HG02678 (cell line): ENCODE data around the gene HAGH.

Experiments
- ATAC-seq: cut with Tn5 transposase; IDR thresholded peaks from one replicate; pipeline ENCODE4 v1.9.1; 2021; ENCODE audit warnings: mild to moderate bottlenecking, moderate library complexity; ENCODE audit not compliant: unreplicated experiment

The HAGH gene

DNA sequence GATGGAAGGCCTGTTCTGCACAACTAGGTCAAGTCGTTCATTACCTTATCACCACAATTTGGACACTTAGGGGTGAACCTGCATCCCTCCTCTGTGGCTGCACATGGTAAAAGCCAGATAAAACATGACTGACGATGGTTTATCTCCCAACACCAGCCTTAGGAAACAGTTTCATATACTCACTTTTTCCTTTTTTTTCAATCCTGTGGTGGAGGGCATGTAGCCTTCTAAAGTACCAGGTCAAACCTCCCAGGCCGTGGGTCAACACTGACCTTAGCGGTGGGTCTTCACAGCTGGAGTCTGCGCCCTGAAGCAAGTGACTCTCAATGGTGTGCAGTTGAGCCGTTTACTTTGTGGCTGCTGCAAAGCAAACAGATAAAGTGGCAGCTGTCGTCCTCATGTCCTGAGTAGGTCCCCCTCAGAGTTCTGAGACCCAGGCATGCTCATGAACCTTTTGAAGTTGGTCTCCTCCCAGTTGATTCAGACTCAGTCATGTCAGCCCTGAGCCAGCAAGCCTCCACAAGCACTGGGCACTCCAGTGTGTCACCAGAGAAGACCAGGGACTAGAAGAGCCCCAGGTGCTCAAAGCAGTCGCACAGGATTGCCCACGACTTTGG lies 6.3 kb upstream of the HAGH start:
- ATAC-seq = no peak

GRCh38 chr16:1831186-1832075 lies 4.8 kb upstream of the HAGH start:
- ATAC-seq = no peak

DNA sequence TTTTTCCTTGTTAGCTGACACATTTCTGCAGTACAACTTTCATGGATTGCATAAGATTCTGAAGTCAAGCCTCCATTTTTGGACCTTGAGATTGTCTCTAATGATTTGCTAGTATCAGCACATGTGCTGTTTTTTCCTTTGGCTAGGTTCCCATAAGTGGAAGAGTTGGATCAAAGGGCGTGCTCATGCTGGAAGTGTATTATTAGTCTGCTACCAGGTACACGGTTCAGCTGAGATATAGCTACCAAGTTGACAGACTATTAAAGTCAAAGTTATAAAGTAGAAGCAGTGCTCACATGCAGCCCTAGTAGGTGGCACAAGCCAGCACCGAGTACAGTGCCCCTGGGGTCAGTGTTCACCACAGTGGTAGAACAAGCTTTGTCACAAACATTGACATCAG lies 3.6 kb upstream of the HAGH start:
- no peak for ATAC-seq

DNA sequence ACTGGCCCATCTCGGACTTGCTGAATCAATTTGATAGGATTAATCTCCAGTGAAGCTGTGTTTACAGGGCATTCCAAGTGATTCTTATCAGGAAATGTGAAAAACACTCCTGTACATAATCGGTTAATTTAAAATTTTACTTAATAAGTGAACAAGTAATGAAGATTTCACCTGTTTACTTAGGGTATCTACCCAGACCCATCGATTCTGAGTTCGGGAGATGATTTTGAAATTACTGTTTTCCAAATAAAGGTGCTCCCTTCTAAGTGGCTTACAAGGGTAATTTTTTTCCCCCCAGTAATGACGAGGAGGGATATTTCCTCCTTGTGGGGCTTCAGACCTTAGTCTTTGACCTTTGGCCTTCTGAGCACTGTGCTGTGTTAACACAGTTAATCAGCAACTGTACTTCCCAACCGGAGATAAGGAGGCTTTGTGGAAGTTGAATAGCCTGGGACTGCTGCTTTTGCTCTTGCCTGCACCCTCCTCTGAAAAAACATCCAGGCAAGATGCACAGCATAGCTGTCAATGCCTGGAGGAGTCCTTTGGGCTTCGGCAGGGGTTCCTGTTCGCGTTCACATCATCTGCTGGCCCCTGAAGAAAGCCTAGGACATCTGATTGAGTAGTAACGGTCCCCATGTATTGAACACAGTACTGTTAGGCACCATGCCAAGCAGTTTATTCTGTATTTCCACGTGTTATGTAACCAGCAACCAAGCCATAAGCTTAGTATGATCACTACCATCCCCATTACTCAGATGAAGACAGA lies 2.2 kb upstream of the HAGH start:
- ATAC-seq = no peak

- peak; percentile 50 for ATAC-seq
These were observed 548 bp downstream of the HAGH start for GRCh38 chr16:1825864-1826690.

DNA sequence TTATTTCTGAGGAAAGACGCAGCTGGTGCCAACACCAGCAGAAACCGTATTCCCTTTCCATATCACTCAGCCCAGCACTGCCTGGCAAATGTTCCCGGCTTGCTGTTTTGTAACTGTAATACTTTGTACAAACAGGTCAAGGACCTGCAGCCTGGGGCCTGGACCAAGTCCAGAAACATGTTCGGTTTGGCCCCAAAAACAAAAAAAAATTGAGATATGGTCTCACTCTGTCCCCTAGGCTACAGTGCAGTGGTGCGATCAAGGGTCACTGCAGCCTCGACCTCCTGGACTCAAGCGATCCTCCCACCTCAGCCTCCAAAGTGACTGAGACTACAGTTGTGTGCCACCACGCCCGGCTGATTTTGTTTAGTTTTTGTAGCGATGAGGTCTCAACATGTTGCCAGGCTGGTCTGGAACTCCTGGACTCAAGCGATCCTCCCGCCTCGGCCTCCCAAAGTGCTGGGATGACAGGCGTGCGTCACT lies 1.2 kb downstream of the HAGH start:
- no peak for ATAC-seq

DNA sequence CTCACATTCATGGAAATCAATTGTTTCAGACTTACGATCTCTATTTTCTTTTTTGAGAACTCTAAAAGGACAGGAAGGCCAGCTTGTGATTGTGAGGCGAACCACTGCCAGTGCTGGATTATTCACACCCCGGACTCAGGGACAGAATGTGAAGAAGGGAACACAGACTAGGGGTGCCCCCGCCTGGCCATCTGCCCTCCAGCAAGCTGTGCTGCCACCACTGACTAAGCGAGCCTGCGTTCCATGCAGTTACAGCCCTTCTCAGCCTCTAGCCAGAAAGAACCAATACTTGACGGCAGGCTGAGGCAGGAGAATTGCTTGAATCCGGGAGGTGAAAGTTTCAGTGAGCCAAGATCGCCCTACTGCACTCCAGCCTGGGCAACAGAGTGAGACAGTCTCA lies 2.8 kb downstream of the HAGH start:
- no peak for ATAC-seq

DNA sequence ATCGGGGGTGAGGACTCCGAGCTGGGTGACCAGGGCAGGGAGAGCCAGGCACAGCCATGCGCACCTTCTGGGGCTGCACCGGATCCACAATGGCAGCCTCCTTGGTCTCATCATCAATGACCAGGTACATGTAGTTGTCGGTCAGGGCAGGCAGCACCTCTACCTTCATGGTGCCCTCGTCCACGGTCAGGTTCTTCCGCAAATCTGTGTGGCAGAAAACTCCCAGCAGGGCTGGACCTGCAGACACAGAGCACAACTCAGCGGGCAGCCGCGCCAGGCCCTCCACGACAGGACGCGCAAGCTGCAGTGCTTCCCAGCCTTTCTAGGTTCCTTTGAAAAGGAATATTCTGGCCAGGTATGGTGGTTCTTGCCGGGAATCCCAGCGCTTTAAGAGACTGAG lies 3.8 kb downstream of the HAGH start:
- ATAC-seq = no peak

DNA sequence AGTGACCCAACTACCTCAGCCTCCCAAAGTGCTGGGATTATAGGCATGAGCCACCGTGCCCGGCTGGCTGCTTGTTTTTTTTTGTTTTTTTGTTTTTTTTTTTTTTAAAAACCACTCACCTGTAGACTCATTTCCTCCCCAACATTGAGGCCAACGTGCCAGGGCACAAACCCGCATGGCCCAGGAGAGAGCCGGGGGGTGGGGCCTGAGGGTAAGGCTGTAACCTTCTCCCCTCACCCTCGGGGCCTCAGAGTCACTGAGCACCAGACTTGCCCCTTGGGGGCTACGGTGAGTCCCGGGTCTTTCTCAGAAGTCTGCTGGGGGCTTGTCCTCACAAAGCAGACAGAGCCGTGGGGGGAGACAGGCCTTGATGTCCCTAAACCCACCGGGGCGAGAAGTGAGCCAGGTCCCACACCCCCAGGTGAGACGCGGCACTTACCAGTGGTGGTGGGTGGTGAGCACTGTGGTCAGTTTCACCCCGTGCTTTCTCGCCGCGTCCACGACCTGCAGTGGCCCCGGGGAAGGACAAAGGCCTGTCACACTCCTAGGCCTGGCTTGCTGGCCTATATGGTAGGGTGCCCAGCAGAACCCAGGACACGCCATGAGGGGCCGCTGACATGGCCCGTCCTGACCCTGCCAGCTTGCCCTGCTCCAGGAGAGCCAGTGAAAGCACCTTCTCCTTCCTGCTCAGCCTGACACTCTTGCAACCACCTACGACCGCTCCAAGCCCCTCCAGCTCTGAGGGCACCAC lies 4.6 kb downstream of the HAGH start:
- ATAC-seq = no peak

- no peak for ATAC-seq
These were observed 5.7 kb downstream of the HAGH start for GRCh38 chr16:1820946-1821290.

- no peak for ATAC-seq
These were observed 6.3 kb downstream of the HAGH start for GRCh38 chr16:1820096-1820945.

GRCh38 chr16:1819611-1820010 lies 7.0 kb downstream of the HAGH start:
- ATAC-seq = no peak

- ATAC-seq = no peak
These were observed 7.6 kb downstream of the HAGH start for GRCh38 chr16:1818873-1819525.

DNA sequence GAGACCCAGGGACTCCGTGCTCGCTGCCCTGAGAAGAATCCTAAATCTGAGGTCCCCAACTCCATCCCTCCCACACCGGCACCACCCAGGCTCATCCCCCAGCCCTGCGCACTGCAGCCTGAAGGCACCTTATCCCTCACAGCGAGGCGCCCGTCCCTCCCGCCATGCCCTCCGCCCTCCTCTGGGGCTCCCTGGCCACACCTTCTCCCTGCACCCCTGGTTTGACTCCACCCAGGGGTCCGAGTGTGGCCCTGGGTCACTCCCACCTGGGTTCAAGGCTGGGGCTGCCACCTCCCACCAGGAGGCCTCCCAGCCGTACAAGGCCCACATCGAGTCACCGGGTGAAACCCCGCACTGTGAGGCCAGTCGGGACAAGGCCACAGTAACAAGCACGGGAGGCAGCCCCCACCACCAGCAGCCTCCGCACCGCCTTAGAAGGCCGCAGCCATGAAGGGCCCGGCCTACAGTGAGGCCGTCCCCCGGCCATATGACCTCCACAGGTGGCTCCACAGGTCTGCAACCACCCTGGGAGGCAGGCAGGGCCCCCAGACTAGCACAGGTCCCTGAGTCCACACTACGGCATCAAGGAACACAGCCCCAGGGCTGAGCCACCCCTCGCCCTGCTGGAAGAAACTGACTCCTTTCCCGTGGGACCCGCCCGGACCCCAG lies 8.3 kb downstream of the HAGH start:
- no peak for ATAC-seq

- no peak for ATAC-seq
These were observed 8.9 kb downstream of the HAGH start for GRCh38 chr16:1817716-1818115.

- ATAC-seq = no peak
These were observed 9.4 kb downstream of the HAGH start for GRCh38 chr16:1817276-1817589.

DNA sequence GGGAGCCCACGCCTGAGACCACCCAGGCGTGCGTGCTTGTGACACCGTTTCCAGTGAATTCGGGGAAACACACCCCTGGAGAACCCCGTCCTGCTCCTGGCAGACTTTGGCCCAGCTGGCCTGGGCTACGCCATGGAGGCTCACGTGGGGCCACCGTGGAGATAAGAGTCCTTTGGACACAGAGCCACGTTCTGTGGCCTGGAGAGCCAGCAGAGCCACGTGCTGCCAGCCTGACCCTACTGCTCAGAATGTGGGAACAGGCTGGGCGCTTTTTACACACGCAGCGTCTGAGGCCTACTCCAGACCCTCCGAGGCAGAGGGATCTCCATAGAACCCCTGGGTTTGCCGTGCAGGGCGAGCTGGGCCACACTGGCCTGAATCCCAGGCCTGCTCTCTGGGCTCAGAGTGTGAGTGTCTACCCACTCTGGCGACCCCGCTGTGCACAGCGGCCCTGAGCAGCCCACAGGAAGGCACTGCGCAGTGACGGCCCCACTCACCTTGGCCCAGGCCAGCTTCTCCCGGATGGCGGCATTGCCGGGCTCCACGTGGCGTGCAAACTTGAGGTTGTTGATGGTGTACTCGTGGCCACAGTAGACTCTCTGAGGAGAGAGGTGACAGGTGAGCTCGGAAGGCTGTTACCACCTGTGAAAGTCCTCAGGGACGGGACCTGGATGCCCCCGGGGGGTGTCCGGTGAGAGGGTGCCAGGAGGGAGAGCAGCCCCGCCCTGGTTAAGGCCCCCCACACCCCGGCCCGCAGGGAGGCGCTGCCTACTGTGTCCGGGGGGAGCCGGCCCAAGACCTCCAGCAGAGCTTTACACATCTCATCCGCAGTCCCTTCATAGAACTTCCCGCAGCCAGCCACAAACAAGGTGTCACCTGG lies 10.0 kb downstream of the HAGH start:
- no peak for ATAC-seq
